ENCODE data around the gene ATF5. TPM values are rescaled to one million over a fixed set of nuclear protein-coding genes. Genes with fewer than 3 reads are reported as not detected.

The ATF5 gene
- total RNA-seq, 2 donors from 2014 or later: 7.4 to 12.0 TPM

GRCh38 chr19:49926515-49926914 lies 2.5 kb upstream of the ATF5 start:
- Histone ChIP-seq H3K27ac (ENCODE audit: low read depth, low read length) (no peak overlapping the region), H3K36me3 (ENCODE audit: control insufficient read depth, insufficient read depth, low read length) (peaks cover 69% of the 10 kb centered on the region), H3K27me3 (ENCODE audit: control insufficient read depth, insufficient read depth, low read length, poor library complexity, severe bottlenecking) (no peaks in the 10 kb centered on the region), H3K9ac (ENCODE audit: extremely low read depth, low read length, poor library complexity, severe bottlenecking) (no peak overlapping the region), H3K4me1 (ENCODE audit: control insufficient read depth, insufficient read depth, low read length) (peaks cover 7% of the 10 kb centered on the region), H3K4me3 (ENCODE audit: low read length) (no peak overlapping the region), H3K9me3 (ENCODE audit: control insufficient read depth, low read length) (no peaks in the 10 kb centered on the region)
- Mint-ChIP-seq H3K4me3 (no peak overlapping the region), H3K27me3 (ENCODE audit: insufficient read depth) (no peaks in the 10 kb centered on the region), H3K9me3 (no peaks in the 10 kb centered on the region), H3K36me3 (ENCODE audit: low read depth) (peaks cover 62% of the 10 kb centered on the region), H3K27ac (no peak overlapping the region), H3K4me1 (peaks cover 16% of the 10 kb centered on the region)
- 96 to 100% methylated on average over 1 to 10 of the region's 10 CpGs for WGBS, 2 experiments (ENCODE audit: insufficient coverage in 1 of 2, insufficient read length in 1 of 2)
- TF ChIP-seq, protein P1, sequence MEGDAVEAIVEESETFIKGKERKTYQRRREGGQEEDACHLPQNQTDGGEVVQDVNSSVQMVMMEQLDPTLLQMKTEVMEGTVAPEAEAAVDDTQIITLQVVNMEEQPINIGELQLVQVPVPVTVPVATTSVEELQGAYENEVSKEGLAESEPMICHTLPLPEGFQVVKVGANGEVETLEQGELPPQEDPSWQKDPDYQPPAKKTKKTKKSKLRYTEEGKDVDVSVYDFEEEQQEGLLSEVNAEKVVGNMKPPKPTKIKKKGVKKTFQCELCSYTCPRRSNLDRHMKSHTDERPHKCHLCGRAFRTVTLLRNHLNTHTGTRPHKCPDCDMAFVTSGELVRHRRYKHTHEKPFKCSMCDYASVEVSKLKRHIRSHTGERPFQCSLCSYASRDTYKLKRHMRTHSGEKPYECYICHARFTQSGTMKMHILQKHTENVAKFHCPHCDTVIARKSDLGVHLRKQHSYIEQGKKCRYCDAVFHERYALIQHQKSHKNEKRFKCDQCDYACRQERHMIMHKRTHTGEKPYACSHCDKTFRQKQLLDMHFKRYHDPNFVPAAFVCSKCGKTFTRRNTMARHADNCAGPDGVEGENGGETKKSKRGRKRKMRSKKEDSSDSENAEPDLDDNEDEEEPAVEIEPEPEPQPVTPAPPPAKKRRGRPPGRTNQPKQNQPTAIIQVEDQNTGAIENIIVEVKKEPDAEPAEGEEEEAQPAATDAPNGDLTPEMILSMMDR (conservative IDR thresholded peaks at IDR 0.05): no peak
- DNase-seq: peak; percentile 28

DNA sequence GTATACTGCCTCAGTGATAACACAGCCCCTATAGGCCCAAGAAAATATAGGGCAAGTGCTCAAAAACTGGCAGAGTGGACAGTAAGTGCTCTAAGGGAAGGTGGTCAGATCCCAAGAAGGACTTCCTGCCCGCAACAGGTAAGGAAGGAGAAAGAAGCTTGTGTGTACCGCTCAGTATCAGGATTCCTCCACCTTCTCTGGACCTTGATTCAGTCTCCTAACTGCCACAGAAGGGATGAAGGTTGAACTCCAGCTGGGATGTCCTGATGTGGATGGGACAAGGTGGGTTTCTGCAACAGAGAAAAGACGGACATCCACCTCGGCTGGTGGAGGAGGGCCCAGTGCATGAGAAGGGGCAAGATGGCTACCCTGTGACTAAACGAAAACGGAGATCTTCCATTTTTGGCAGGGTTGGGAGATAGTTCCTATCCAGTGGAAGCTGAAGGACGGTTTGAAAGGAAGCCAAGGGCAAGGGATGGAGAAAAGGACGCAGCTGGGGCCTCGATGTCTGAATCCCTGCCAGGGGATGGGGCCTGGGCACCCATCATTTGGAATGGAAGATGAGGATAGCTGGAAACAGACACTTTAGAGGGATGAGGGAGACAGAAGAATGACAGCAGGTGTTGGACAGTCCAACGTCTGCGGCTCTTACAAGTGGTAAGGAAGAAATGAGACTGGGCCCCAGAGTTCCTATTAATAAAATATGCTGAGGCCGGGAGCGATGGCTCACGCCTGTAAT lies 1.3 kb upstream of the ATF5 start:
- H3K4me3 Mint-ChIP-seq: peak overlapping the region; percentile 83
- H3K27me3 ChIP-seq (ENCODE audit: control insufficient read depth, insufficient read depth, low read length, poor library complexity, severe bottlenecking): no peaks in the 10 kb centered on the region
- no peaks in the 10 kb centered on the region for H3K9me3 Mint-ChIP-seq
- TF ChIP-seq, protein P1 (conservative IDR thresholded peaks at IDR 0.05): no peak
- H3K27ac Mint-ChIP-seq: no peak overlapping the region
- no peaks in the 10 kb centered on the region for H3K9me3 ChIP-seq (ENCODE audit: control insufficient read depth, low read length)
- H3K27me3 Mint-ChIP-seq (ENCODE audit: insufficient read depth): no peaks in the 10 kb centered on the region
- H3K9ac ChIP-seq (ENCODE audit: extremely low read depth, low read length, poor library complexity, severe bottlenecking): no peak overlapping the region
- peaks cover 70% of the 10 kb centered on the region for H3K36me3 ChIP-seq (ENCODE audit: control insufficient read depth, insufficient read depth, low read length)
- no peak for DNase-seq
- H3K27ac ChIP-seq (ENCODE audit: low read depth, low read length): no peak overlapping the region
- H3K4me3 ChIP-seq (ENCODE audit: low read length): peak overlapping the region; percentile 100
- peaks cover 10% of the 10 kb centered on the region for H3K4me1 Mint-ChIP-seq
- 95 to 96% methylated on average over 12 to 14 of the region's 14 CpGs for WGBS, 2 experiments (ENCODE audit: insufficient coverage in 1 of 2, insufficient read length in 1 of 2)
- peaks cover 59% of the 10 kb centered on the region for H3K36me3 Mint-ChIP-seq (ENCODE audit: low read depth)
- peaks cover 7% of the 10 kb centered on the region for H3K4me1 ChIP-seq (ENCODE audit: control insufficient read depth, insufficient read depth, low read length)

DNA sequence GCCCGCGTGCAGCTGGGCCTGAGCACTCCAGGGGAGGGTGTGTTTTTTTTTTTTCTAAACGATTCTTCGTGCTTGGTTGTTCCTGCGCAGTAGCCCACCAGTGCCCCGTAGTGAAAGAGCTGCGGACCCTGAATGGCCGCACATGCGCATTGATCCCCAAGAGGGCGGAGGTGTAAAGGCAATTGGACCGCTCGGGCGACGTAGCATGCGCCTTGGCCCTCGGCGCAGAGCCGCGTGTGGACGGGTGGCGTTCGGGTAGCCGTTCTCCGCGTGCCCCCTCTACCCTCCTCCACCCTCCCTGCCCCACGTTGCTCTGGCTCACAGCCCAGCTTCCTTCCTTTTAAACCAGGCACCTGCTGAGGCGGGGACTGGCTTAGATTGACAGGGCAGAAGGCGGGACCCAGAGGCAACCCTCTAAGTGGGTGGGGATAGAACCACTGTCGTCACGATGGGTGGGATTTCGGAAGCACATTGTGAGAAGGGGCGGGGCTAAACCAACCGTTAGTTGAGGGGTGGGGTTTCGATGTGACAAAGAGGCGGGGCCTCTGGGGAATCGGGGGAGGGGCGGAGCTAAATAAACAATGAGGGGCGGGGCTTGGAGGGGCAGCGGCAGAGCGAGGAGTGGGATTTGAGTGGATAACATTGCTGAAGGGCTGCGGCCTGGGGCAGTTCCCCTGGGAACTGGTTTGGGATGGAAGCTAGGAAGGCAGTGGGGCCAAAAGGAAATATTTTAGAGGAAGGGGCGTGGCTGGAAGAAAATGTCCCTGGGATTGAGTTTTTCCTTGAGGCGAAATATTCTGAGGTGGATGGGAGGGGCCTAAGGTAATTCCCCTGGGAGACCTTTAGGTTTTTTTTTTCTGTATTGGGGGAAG lies 842 bp downstream of the ATF5 start:
- DNase-seq: peak; percentile 99
- TF ChIP-seq, protein P1 (conservative IDR thresholded peaks at IDR 0.05): peak; percentile 12

More for the DNA sequence above, 842 bp downstream of the ATF5 start:
- H3K27me3 ChIP-seq (ENCODE audit: control insufficient read depth, insufficient read depth, low read length, poor library complexity, severe bottlenecking): no peaks in the 10 kb centered on the region
- peak overlapping the region; percentile 96 for H3K27ac ChIP-seq (ENCODE audit: low read depth, low read length)
- peak overlapping the region; percentile 95 for H3K9ac ChIP-seq (ENCODE audit: extremely low read depth, low read length, poor library complexity, severe bottlenecking)
- H3K36me3 ChIP-seq (ENCODE audit: control insufficient read depth, insufficient read depth, low read length): peaks cover 49% of the 10 kb centered on the region
- Mint-ChIP-seq H3K27me3 (ENCODE audit: insufficient read depth) (no peaks in the 10 kb centered on the region), H3K4me1 (peaks cover 10% of the 10 kb centered on the region), H3K4me3 (peak overlapping the region; percentile 83), H3K36me3 (ENCODE audit: low read depth) (peaks cover 47% of the 10 kb centered on the region), H3K27ac (peak overlapping the region; percentile 99), H3K9me3 (no peaks in the 10 kb centered on the region)
- H3K9me3 ChIP-seq (ENCODE audit: control insufficient read depth, low read length): no peaks in the 10 kb centered on the region
- WGBS, 2 experiments (ENCODE audit: insufficient coverage in 1 of 2, insufficient read length in 1 of 2): 3 to 5% methylated on average over 34 to 43 of the region's 43 CpGs
- H3K4me1 ChIP-seq (ENCODE audit: control insufficient read depth, insufficient read depth, low read length): peaks cover 7% of the 10 kb centered on the region
- H3K4me3 ChIP-seq (ENCODE audit: low read length): peak overlapping the region; percentile 100

All from endodermal cell (in vitro differentiated cells).